H1 (cell line): ENCODE data around the gene PTTG1IP2. TPM values are rescaled to one million over a fixed set of nuclear protein-coding genes. Genes with fewer than 3 reads are reported as not detected.

Source experiments
- CTCF ChIA-PET: fragments of 300-600 bp; sonication (Branson Sonifier 250); formaldehyde crosslinking; loops from one replicate; lab custom pipeline; 2021; ENCODE audit not compliant: partially characterized antibody; lab: Charles Lee
- POLR2A ChIA-PET: fragments of 300-600 bp; sonication (Branson Sonifier 250); formaldehyde crosslinking; loops from one replicate; lab custom pipeline; 2021; ENCODE audit warnings: inconsistent platforms; ENCODE audit not compliant: partially characterized antibody; lab: Charles Lee
- DNase-seq, 2 experiments: peaks; one replicate each; pipeline versions ENCODE4 v3.0.0 to v3.0.0-alpha.2; 2010 to 2022; ENCODE audit warnings: low spot score in 2 of 2, low read depth in 1 of 2, mixed read lengths in 1 of 2
- FAIRE-seq: peaks from 2 replicates; lab custom pipeline; 2011; peaks lifted over from hg19 to GRCh38; lab: Jason Lieb, UNC
- H2AFZ ChIP-seq: 2 replicates; pipeline ENCODE4 v1.8.1; 2012; ENCODE audit warnings: low read length, inconsistent platforms
- H2AK5ac ChIP-seq: 2 replicates; pipeline ENCODE4 v1.6.1; 2013; ENCODE audit warnings: low read depth, low read length
- H2BK120ac ChIP-seq: replicated peaks from 2 replicates; pipeline ENCODE3; 2013; ENCODE audit warnings: low read depth, low read length, inconsistent platforms
- H2BK12ac ChIP-seq: 2 replicates; pipeline ENCODE4 v1.6.1; 2013; ENCODE audit warnings: low read depth, low read length
- H2BK15ac ChIP-seq: 2 replicates; pipeline ENCODE4 v1.6.1; 2013; ENCODE audit warnings: low read length
- H2BK20ac ChIP-seq: 2 replicates; pipeline ENCODE4 v1.6.1; 2013; ENCODE audit warnings: low read length
- H2BK5ac ChIP-seq: 2 replicates; pipeline ENCODE4 v1.6.1; 2013; ENCODE audit warnings: low read depth, low read length
- H3K14ac ChIP-seq: 2 replicates; pipeline ENCODE4 v1.6.1; 2013; ENCODE audit warnings: inconsistent platforms; ENCODE audit not compliant: insufficient read length
- H3K18ac ChIP-seq: 2 replicates; pipeline ENCODE4 v1.6.1; 2013; ENCODE audit warnings: low read length; ENCODE audit errors: extremely low read depth
- H3K23ac ChIP-seq: 2 replicates; pipeline ENCODE4 v1.6.1; 2013; ENCODE audit warnings: inconsistent platforms; ENCODE audit not compliant: insufficient read length
- H3K23me2 ChIP-seq: 2 replicates; pipeline ENCODE4 v1.6.1; 2013; ENCODE audit warnings: low read depth, low read length
- H3K27ac ChIP-seq: 2 replicates; pipeline ENCODE4 v1.6.1; 2011; ENCODE audit warnings: low read depth, low read length, inconsistent platforms
- H3K27me3 ChIP-seq, 4 experiments: replicated peaks in 1 of 4; 1 replicate in 1 of 4; 2 replicates in 3 of 4; pipeline versions ENCODE4 v1.6.1 to v1.8.1; 2011 to 2013; ENCODE audit warnings: low read length in 3 of 4, mild to moderate bottlenecking in 3 of 4, inconsistent platforms in 2 of 4, mixed read lengths in 2 of 4, moderate library complexity in 1 of 4; ENCODE audit not compliant: control insufficient read depth in 3 of 4, insufficient read depth in 3 of 4; ENCODE audit errors: extremely low read depth in 1 of 4
- H3K36me3 ChIP-seq, 4 experiments: 2 replicates each; pipeline versions ENCODE4 v1.6.1 to v1.8.1; 2011 to 2013; ENCODE audit warnings: mild to moderate bottlenecking in 4 of 4, low read length in 3 of 4, moderate library complexity in 2 of 4, control low read depth in 1 of 4, inconsistent platforms in 1 of 4; ENCODE audit not compliant: insufficient read depth in 4 of 4, control insufficient read depth in 2 of 4
- H3K4ac ChIP-seq: replicated peaks from 2 replicates; pipeline ENCODE3; 2013; ENCODE audit warnings: low read length, low read depth, mixed read lengths, inconsistent platforms; ENCODE audit not compliant: insufficient read length
- H3K4me1 ChIP-seq, 4 experiments: replicated peaks in 1 of 4; 1 replicate in 1 of 4; 2 replicates in 3 of 4; pipeline versions ENCODE4 v1.6.1 to v1.8.1; 2011 to 2013; ENCODE audit warnings: low read length in 3 of 4, inconsistent platforms in 2 of 4, mixed read lengths in 1 of 4; ENCODE audit not compliant: insufficient read depth in 4 of 4, control insufficient read depth in 3 of 4
- H3K4me2 ChIP-seq, 2 experiments: 2 replicates each; pipeline versions ENCODE4 v1.6.1 to v1.8.1; 2011 to 2013; ENCODE audit warnings: low read depth in 2 of 2, low read length in 2 of 2, control low read depth in 1 of 2, inconsistent platforms in 1 of 2, mild to moderate bottlenecking in 1 of 2; ENCODE audit not compliant: insufficient read depth in 1 of 2
- H3K4me3 ChIP-seq, 4 experiments: fragments of 200-600, 300-600 bp in 1 of 4; sonication (generic), shearing (Covaris generic), sonication (Bioruptor Twin) in 1 of 4; 2 replicates each; pipeline versions ENCODE4 v1.5.1 to v1.8.1; 2011 to 2016; ENCODE audit warnings: low read length in 4 of 4, low read depth in 3 of 4, control low read depth in 2 of 4, inconsistent platforms in 2 of 4, mild to moderate bottlenecking in 2 of 4, mixed read lengths in 1 of 4, moderate library complexity in 1 of 4; ENCODE audit not compliant: insufficient read depth in 2 of 4; ENCODE audit errors: extremely low read depth in 1 of 4
- H3K56ac ChIP-seq: replicated peaks from 2 replicates; pipeline ENCODE3; 2013; ENCODE audit warnings: low read depth, mild to moderate bottlenecking, mixed read lengths, low read length, inconsistent platforms; ENCODE audit not compliant: insufficient read length
- H3K79me1 ChIP-seq: 2 replicates; pipeline ENCODE4 v1.6.1; 2013; ENCODE audit warnings: low read depth, low read length, control low read depth
- H3K79me2 ChIP-seq, 2 experiments: 2 replicates each; pipeline versions ENCODE4 v1.6.1 to v1.8.1; 2012 to 2013; ENCODE audit warnings: low read length in 2 of 2, mild to moderate bottlenecking in 2 of 2, inconsistent platforms in 1 of 2; ENCODE audit not compliant: insufficient read depth in 2 of 2, control insufficient read depth in 1 of 2
- H3K9ac ChIP-seq, 4 experiments: replicated peaks in 1 of 4; 1 replicate in 1 of 4; 2 replicates in 3 of 4; pipeline versions ENCODE4 v1.6.1 to v1.8.1; 2011 to 2013; ENCODE audit warnings: low read depth in 3 of 4, low read length in 3 of 4, control low read depth in 2 of 4, mild to moderate bottlenecking in 2 of 4, moderate library complexity in 2 of 4, inconsistent platforms in 1 of 4; ENCODE audit errors: extremely low read depth in 1 of 4
- H3K9me3 ChIP-seq, 2 experiments: 2 replicates each; pipeline versions ENCODE4 v1.6.1 to v1.8.1; 2012 to 2013; ENCODE audit warnings: mild to moderate bottlenecking in 2 of 2, moderate library complexity in 2 of 2, control low read depth in 1 of 2, inconsistent platforms in 1 of 2, low read depth in 1 of 2, low read length in 1 of 2, mixed read lengths in 1 of 2; ENCODE audit not compliant: insufficient read depth in 2 of 2
- H4K20me1 ChIP-seq, 2 experiments: replicated peaks in 1 of 2; 2 replicates each; pipeline versions ENCODE3 to v1.8.1; 2011 to 2013; ENCODE audit warnings: inconsistent platforms in 2 of 2, low read length in 2 of 2, mild to moderate bottlenecking in 1 of 2; ENCODE audit not compliant: insufficient read depth in 2 of 2, control insufficient read depth in 1 of 2
- H4K5ac ChIP-seq: 2 replicates; pipeline ENCODE4 v1.6.1; 2013; ENCODE audit warnings: low read length, low read depth, mixed read lengths, inconsistent platforms; ENCODE audit not compliant: insufficient read length
- H4K8ac ChIP-seq: 2 replicates; pipeline ENCODE4 v1.8.0; 2013; ENCODE audit warnings: mild to moderate bottlenecking, moderate library complexity, low read length, inconsistent platforms; ENCODE audit not compliant: insufficient read depth; ENCODE audit errors: extremely low read depth
- H4K91ac ChIP-seq: replicated peaks from 2 replicates; pipeline ENCODE3; 2013; ENCODE audit warnings: low read length, mixed read lengths, inconsistent platforms; ENCODE audit not compliant: insufficient read length
- ASH2L ChIP-seq: fragments of 200-600, 300-600 bp; sonication (generic); IDR thresholded peaks from one replicate; pipeline ENCODE4 v1.7.1; 2017; ENCODE audit warnings: low read length
- ATF2 ChIP-seq: IDR thresholded peaks from 2 replicates; pipeline ENCODE4 v1.6.1; 2012; ENCODE audit warnings: low read length, inconsistent platforms
- BCL11A ChIP-seq, 2 experiments: IDR thresholded peaks; one replicate each; pipeline ENCODE4 v1.6.1; 2011; ENCODE audit warnings: low read depth in 2 of 2, low read length in 2 of 2, mild to moderate bottlenecking in 2 of 2
- CBX8 ChIP-seq: fragments of 300-800, 300-1000 bp; sonication (generic); IDR thresholded peaks from 2 replicates; pipeline ENCODE4 v1.7.1; 2016; ENCODE audit warnings: low read depth, low read length, borderline replicate concordance
- CREB1 ChIP-seq: IDR thresholded peaks from 2 replicates; pipeline ENCODE4 v1.6.1; 2012; ENCODE audit warnings: inconsistent platforms
- JUN ChIP-seq: IDR thresholded peaks from 2 replicates; pipeline ENCODE4 v1.6.1; 2011; ENCODE audit warnings: low read depth, mild to moderate bottlenecking, improper control_type of control experiment, low read length
- POLR2AphosphoS5 ChIP-seq: IDR thresholded peaks from 2 replicates; pipeline ENCODE4 v1.6.1; 2011; ENCODE audit warnings: low read depth, low read length
- POU5F1 ChIP-seq: IDR thresholded peaks from 2 replicates; pipeline ENCODE4 v1.6.1; 2011; ENCODE audit warnings: low read depth, mild to moderate bottlenecking, low read length, moderate library complexity
- RBBP5 ChIP-seq: IDR thresholded peaks from 2 replicates; pipeline ENCODE4 v1.7.1; 2012; ENCODE audit warnings: low read depth, mild to moderate bottlenecking, inconsistent platforms, low read length, moderate library complexity, borderline replicate concordance
- SUZ12 ChIP-seq: fragments of 200-600 bp; sonication (generic); IDR thresholded peaks from 2 replicates; pipeline ENCODE4 v1.6.1; 2012; ENCODE audit warnings: mild to moderate bottlenecking, inconsistent platforms, low read length, moderate library complexity, mixed read lengths
- TEAD4 ChIP-seq: IDR thresholded peaks from 2 replicates; pipeline ENCODE4 v1.6.1; 2012; ENCODE audit warnings: low read depth, low read length, inconsistent platforms, mixed read lengths
- USF2 ChIP-seq: IDR thresholded peaks from 2 replicates; pipeline ENCODE4 v1.6.1; 2011; ENCODE audit warnings: low read length, improper control_type of control experiment
- YY1 ChIP-seq: IDR thresholded peaks from 2 replicates; pipeline ENCODE4 v1.6.1; 2011; ENCODE audit warnings: low read depth, mild to moderate bottlenecking, low read length
- WGBS, 2 experiments: shearing (Covaris generic) in 1 of 2; methylation state at CpG; one replicate each; pipeline versions ENCODE4 v1.1.6 to v1.1.7; 2013 to 2015; ENCODE audit warnings: low lambda C conversion rate in 2 of 2, mixed read lengths in 2 of 2, inconsistent platforms in 1 of 2, low coverage in 1 of 2, missing lambda C conversion rate in 1 of 2; ENCODE audit not compliant: insufficient replicate concordance in 2 of 2, insufficient coverage in 1 of 2, insufficient read length in 1 of 2; ENCODE audit errors: extremely low coverage in 1 of 2, missing lambda C conversion rate in 1 of 2; 5-methylcytosine and 5-hydroxymethylcytosine counted together
- polyA plus RNA-seq, 7 experiments: library from polyadenylated mRNA; depleted of rRNA in 3 of 7; stranded (reverse) in 5 of 7; unstranded in 2 of 7; fragments of >200 nt in 5 of 7; fragments of 200-250 nt in 2 of 7; gene quantifications; 1 replicate in 5 of 7; 2 replicates in 1 of 7; 4 replicates in 1 of 7; pipeline versions ENCODE4 v1.2.1 to v1.2.3, GENCODE V29; 2011 to 2013; ENCODE audit warnings: missing spikeins in 2 of 7, mixed read lengths in 2 of 7
- total RNA-seq: library from RNA; stranded (reverse); fragmentation: NEBNext Ultra II Directional; extraction: Animal tissue kit (Norgen Biotek cat#: 25700); gene quantifications from 2 replicates; pipeline ENCODE4 v1.2.1, GENCODE V29; 2021

Gene PTTG1IP2
- total and polyA plus RNA-seq, 2 of the 8 experiments (the other 6 are each of a cell fraction or from before 2014, with no cell fraction given) = not detected

GRCh38 chr7:90487808-90488207 lies 18.4 kb downstream of the PTTG1IP2 start:
- no peak overlapping the region for H3K18ac ChIP-seq
- DNase-seq (no peak), FAIRE-seq (no peak)
- H3K23ac ChIP-seq = no peak overlapping the region
- H3K4me2 ChIP-seq = no peak overlapping the region
- no peaks in the 10 kb centered on the region for H4K20me1 ChIP-seq
- H2AK5ac ChIP-seq = no peak overlapping the region
- H4K8ac ChIP-seq = no peak overlapping the region
- H3K4ac ChIP-seq = no peak overlapping the region
- H3K9me3 ChIP-seq = no peaks in the 10 kb centered on the region
- no peaks in the 10 kb centered on the region for H3K4me1 ChIP-seq
- no peak overlapping the region for H2BK15ac ChIP-seq
- no peak overlapping the region for H4K5ac ChIP-seq
- H3K27me3 ChIP-seq = no peaks in the 10 kb centered on the region
- no peak overlapping the region for H4K91ac ChIP-seq
- H3K23me2 ChIP-seq = no peaks in the 10 kb centered on the region
- 78% methylated on average over 2 of the region's 2 CpGs; no CpG with 5 or more reads in 1 of the 2 experiments for WGBS, 2 experiments
- H2BK120ac ChIP-seq = no peak overlapping the region
- H3K79me2 ChIP-seq = no peaks in the 10 kb centered on the region
- no peak overlapping the region for H2BK20ac ChIP-seq
- CTCF ChIA-PET = interaction anchor here (1.7 kb wide), 1 partner anchor 32 kb away, joined by 6 read pairs; no protein-coding TSS in a partner anchor
- H3K14ac ChIP-seq = no peak overlapping the region
- no peak overlapping the region for H2BK5ac ChIP-seq
- H3K4me3 ChIP-seq = no peak overlapping the region
- H3K36me3 ChIP-seq = no peaks in the 10 kb centered on the region
- H3K9ac ChIP-seq = no peak overlapping the region
- POLR2A ChIA-PET = no interaction called here
- H2AFZ ChIP-seq = no peak overlapping the region
- no peaks in the 10 kb centered on the region for H3K79me1 ChIP-seq
- H3K27ac ChIP-seq = no peak overlapping the region
- no peak overlapping the region for H2BK12ac ChIP-seq
- H3K56ac ChIP-seq = no peak overlapping the region
- TF ChIP-seq TEAD4 (no peak), CREB1 (no peak), ASH2L (no peak), POLR2AphosphoS5 (no peak), USF2 (no peak), JUN (no peak), YY1 (no peak), BCL11A (IDR thresholded peaks at IDR 0.05; ENCODE audit: low read depth in 2 of 2, low read length in 2 of 2) (no peak), RBBP5 (no peak), SUZ12 (no peak), ATF2 (no peak), CBX8 (no peak), POU5F1 (no peak)
